Measurements from ENCODE around the gene BTBD9. TPM values are rescaled to one million over a fixed set of nuclear protein-coding genes. Genes with fewer than 3 reads are reported as not detected.

The BTBD9 gene
- polyA plus RNA-seq, 1 donor (not counting 4 experiments of a cell fraction or from before 2014, with no cell fraction given): 6.8 TPM

GRCh38 chr6:38566295-38567030, 73.3 kb downstream of the BTBD9 start:
- Histone ChIP-seq H3K9ac (ENCODE audit: control insufficient read depth, extremely low read depth, insufficient read depth, low read length) (no peak overlapping the region), H3K9me3 (ENCODE audit: control insufficient read depth, low read depth, low read length) (no peaks in the 10 kb centered on the region), H3K4me2 (ENCODE audit: control insufficient read depth, extremely low read depth, insufficient read depth, low read depth, low read length) (no peak overlapping the region), H3K79me2 (ENCODE audit: control insufficient read depth, insufficient read depth, low read length) (no peaks in the 10 kb centered on the region), H3K9me1 (ENCODE audit: control insufficient read depth, extremely low read depth, insufficient read depth, low read length) (peaks cover 3% of the 10 kb centered on the region), H2AFZ (ENCODE audit: control insufficient read depth, low read length) (no peak overlapping the region), H3K36me3 (ENCODE audit: control insufficient read depth in 2 of 2, extremely low read depth in 1 of 2, insufficient read depth in 2 of 2, low read length in 2 of 2) (no peaks in the 10 kb centered on the region), H3K27me3 (ENCODE audit: control insufficient read depth, extremely low read depth, insufficient read depth, low read length) (no peaks in the 10 kb centered on the region), H4K20me1 (ENCODE audit: control insufficient read depth, extremely low read depth, insufficient read depth, low read length) (no peaks in the 10 kb centered on the region), H3K4me3 (ENCODE audit: control insufficient read depth in 2 of 3, extremely low read depth in 1 of 3, insufficient read depth in 2 of 3, low read depth in 1 of 3, low read length in 3 of 3) (no peak overlapping the region), H3K27ac (ENCODE audit: control insufficient read depth, insufficient read depth, low read length) (no peak overlapping the region), H3K4me1 (ENCODE audit: control insufficient read depth, extremely low read depth, insufficient read depth, low read length) (peaks cover 4% of the 10 kb centered on the region)
- no peak for FAIRE-seq
- no peak for TF ChIP-seq EZH2 (IDR thresholded peaks at IDR 0.05; ENCODE audit: low read length)
- no peak for TF ChIP-seq CTCF (optimal IDR thresholded peaks at IDR 0.05 in 1 of 3, IDR thresholded peaks at IDR 0.05 in 1 of 3, conservative IDR thresholded peaks at IDR 0.05 in 1 of 3; ENCODE audit: extremely low read depth in 1 of 3, insufficient read depth in 2 of 3, low read length in 3 of 3)
- DNase-seq (ENCODE audit: low read depth, low spot score): no peak
- dilution Hi-C loops (cut with MboI; ENCODE audit: extremely low pct_ligation_motif_present, low sequenced_read_pairs): no loop called here

- no peak for TF ChIP-seq CTCF (optimal IDR thresholded peaks at IDR 0.05 in 1 of 3, IDR thresholded peaks at IDR 0.05 in 1 of 3, conservative IDR thresholded peaks at IDR 0.05 in 1 of 3; ENCODE audit: extremely low read depth in 1 of 3, insufficient read depth in 2 of 3, low read length in 3 of 3)
- TF ChIP-seq EZH2 (IDR thresholded peaks at IDR 0.05; ENCODE audit: low read length): no peak
These were observed 75.4 kb downstream of the BTBD9 start for GRCh38 chr6:38564301-38564700.

More at GRCh38 chr6:38564301-38564700, 75.4 kb downstream of the BTBD9 start:
- H3K27ac ChIP-seq (ENCODE audit: control insufficient read depth, insufficient read depth, low read length): no peak overlapping the region
- no peak overlapping the region for H2AFZ ChIP-seq (ENCODE audit: control insufficient read depth, low read length)
- no peak overlapping the region for H3K4me3 ChIP-seq (ENCODE audit: control insufficient read depth in 2 of 3, extremely low read depth in 1 of 3, insufficient read depth in 2 of 3, low read depth in 1 of 3, low read length in 3 of 3)
- no peaks in the 10 kb centered on the region for H3K36me3 ChIP-seq (ENCODE audit: control insufficient read depth in 2 of 2, extremely low read depth in 1 of 2, insufficient read depth in 2 of 2, low read length in 2 of 2)
- H4K20me1 ChIP-seq (ENCODE audit: control insufficient read depth, extremely low read depth, insufficient read depth, low read length): no peaks in the 10 kb centered on the region
- no peak overlapping the region for H3K9ac ChIP-seq (ENCODE audit: control insufficient read depth, extremely low read depth, insufficient read depth, low read length)
- H3K9me3 ChIP-seq (ENCODE audit: control insufficient read depth, low read depth, low read length): no peaks in the 10 kb centered on the region
- H3K27me3 ChIP-seq (ENCODE audit: control insufficient read depth, extremely low read depth, insufficient read depth, low read length): no peaks in the 10 kb centered on the region
- H3K4me1 ChIP-seq (ENCODE audit: control insufficient read depth, extremely low read depth, insufficient read depth, low read length): peaks cover 4% of the 10 kb centered on the region
- DNase-seq (ENCODE audit: low read depth, low spot score) (no peak), FAIRE-seq (no peak)
- no peaks in the 10 kb centered on the region for H3K79me2 ChIP-seq (ENCODE audit: control insufficient read depth, insufficient read depth, low read length)
- H3K9me1 ChIP-seq (ENCODE audit: control insufficient read depth, extremely low read depth, insufficient read depth, low read length): peaks cover 3% of the 10 kb centered on the region
- dilution Hi-C loops (cut with MboI; ENCODE audit: extremely low pct_ligation_motif_present, low sequenced_read_pairs): no loop called here
- H3K4me2 ChIP-seq (ENCODE audit: control insufficient read depth, extremely low read depth, insufficient read depth, low read depth, low read length): no peak overlapping the region
